COLO668 (cell line): ENCODE data around the gene WDR3.

Experiments
- DNase-seq: peaks from one replicate; lab custom pipeline; 2025; ENCODE audit not compliant: unreplicated experiment; lab: John Stamatoyannopoulos, UW

Gene WDR3

GRCh38 chr1:117942293-117942692 is 12.8 kb downstream of the WDR3 start:
- DNase-seq = no peak

- no peak for DNase-seq
Observed at GRCh38 chr1:117952386-117952785, 22.8 kb downstream of the WDR3 start.

- no peak for DNase-seq
Observed at GRCh38 chr1:117959364-117959763, 29.8 kb downstream of the WDR3 start.

DNA sequence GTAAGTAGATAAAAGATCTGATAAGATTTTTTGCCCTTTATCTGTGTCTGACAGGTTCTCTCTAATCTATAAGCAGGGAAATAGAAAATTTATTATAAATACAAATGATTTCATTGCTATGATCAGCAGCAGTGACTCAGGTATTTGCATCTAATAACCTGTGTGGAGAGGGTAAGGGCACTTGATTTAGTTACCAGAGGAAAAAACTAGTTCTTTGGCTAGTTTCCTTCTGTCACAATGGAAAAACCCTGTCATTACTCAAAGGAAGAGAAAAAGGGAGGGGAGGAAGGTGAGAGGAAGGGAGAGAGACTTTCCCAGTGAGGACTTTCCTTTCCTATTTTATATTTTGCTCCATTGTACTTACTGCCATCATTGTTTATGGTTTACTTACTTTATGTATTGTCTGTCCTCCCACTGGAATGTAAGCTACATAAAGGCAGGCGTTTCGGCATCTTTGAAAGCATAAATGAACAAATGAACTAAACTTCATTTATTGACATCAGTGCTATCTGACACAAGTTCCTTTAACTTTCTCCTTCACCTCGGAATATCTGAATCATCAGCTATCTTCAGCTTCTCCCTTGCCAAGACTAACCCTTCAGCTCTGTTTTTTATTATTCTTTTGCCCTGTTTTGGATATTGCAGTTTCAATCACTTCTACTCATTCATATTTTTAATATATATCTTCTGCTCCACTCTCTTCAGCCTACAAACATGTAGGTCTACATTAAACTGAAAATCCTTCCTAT is 34.9 kb downstream of the WDR3 start:
- DNase-seq = no peak

DNA sequence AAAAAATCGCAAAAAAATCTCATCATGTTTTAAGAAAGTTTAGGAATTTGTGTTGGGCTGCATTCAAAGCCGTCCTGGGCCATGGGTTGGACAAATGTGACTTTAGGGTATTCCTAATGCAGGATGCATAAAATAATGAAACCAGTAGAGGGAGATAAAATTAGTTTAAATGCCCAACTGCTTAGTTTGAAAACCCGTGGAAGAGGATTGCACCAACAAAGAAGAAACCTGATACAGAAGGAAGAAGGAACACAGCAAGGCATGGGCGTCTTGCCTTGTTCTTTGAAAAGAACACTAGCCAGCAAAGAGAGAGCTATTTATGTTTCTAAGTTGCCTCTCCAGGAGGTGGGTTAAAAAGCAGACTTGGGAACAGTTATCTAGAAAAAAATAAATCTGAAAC is 37.9 kb downstream of the WDR3 start:
- no peak for DNase-seq

GRCh38 chr1:117967881-117968280 is 38.3 kb downstream of the WDR3 start:
- DNase-seq = no peak

DNA sequence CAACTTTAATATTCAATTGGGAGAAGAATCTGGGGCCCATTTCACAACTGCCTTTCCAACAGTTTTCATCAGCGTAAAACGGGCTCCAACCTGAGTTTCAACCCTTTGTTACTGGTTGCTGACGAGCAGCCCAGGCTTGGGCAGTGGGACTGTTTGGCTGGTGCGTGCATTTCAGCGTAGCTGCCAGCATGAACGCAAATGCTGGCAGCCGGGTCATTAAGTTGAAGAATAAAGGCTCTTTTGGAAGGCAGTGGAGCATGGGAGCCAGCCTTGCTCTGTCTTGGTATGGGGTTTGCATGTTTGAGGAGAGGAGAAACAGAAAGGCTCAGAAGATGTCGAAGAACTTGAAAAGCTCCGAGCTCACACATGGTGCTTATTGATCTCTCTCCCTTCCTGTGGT is 40.7 kb downstream of the WDR3 start:
- DNase-seq = no peak

DNA sequence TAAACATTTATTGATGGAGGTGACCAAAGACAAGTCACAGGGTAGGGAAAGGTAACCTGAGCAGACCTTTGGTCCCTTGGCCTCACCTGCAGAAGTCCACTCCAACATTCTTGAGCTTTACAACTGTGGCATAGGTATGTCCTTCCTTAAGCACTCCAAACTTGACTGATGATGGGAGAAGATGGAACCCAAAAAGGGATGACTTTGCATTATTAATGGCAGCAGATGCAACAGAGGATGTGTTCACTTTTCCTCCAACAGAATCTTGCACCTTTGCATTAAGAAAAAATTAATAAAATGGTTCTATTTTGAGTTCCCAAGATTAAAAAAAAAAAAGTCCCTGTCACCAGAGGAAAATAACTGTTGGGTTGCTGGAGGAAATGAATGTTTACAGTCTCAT is 42.2 kb downstream of the WDR3 start:
- DNase-seq = no peak

DNA sequence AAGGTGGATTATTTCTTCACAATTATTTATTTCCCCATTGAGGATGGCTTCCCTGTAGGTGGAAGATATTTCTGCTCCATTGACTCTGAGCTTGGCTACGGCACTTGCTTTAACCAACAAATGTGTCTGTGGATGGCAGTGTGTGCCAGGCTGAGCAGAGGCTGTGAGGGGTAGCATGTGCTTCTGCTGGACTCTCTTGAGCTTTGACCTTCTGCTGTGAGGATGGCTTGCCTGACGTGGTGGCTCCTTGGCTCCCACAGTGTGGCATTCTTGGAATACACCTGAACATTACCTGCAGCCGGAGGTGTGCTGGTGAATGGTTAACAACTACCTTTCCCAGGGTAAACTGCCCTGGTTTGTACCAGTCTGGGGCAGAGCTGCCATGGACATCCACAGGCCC is 46.8 kb downstream of the WDR3 start:
- no peak for DNase-seq

- no peak for DNase-seq
Observed at GRCh38 chr1:117981455-117982192, 52.1 kb downstream of the WDR3 start.

- DNase-seq = no peak
Observed at GRCh38 chr1:117985239-117985638, 55.7 kb downstream of the WDR3 start.

DNA sequence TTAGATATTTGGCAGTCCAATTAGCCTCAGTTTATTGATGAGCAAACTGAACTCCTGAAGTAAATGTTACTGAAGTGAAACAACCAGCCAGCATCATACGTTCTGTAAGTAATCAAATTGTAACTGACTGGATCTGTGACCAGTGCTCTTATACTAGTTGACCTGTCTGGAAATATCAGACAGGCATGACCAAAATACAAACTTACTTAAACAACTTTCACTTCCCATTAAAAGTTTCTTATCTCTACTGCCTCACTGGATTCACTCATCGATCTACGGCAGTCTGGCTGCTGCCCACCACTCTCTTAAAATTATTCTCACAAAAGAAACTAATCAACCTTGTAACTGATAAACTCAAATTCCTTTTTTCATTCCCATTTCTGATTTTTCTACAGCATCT is 56.4 kb downstream of the WDR3 start:
- no peak for DNase-seq

GRCh38 chr1:118004312-118004711 is 74.8 kb downstream of the WDR3 start:
- DNase-seq = no peak

- no peak for DNase-seq
Observed at GRCh38 chr1:118007391-118007790, 77.9 kb downstream of the WDR3 start.

DNA sequence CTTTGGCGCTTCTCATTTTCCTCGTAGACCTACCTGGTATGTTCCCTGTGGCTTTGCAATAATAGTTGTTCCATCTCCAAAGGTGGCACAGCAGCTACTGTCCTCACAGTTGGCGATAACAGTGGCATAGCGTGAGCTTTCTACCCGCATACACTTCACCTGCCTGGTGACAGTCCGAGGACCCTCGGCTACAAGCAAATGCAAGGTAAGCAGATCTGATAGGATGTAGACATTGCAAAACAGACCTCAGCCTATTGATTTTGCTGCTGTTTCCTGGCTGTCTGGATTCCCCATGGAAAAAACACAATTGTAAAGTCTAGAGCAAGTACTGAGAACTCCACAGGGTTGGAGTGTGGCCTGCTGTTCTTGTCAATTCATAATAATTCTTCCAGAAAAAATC is 78.5 kb downstream of the WDR3 start:
- no peak for DNase-seq

DNA sequence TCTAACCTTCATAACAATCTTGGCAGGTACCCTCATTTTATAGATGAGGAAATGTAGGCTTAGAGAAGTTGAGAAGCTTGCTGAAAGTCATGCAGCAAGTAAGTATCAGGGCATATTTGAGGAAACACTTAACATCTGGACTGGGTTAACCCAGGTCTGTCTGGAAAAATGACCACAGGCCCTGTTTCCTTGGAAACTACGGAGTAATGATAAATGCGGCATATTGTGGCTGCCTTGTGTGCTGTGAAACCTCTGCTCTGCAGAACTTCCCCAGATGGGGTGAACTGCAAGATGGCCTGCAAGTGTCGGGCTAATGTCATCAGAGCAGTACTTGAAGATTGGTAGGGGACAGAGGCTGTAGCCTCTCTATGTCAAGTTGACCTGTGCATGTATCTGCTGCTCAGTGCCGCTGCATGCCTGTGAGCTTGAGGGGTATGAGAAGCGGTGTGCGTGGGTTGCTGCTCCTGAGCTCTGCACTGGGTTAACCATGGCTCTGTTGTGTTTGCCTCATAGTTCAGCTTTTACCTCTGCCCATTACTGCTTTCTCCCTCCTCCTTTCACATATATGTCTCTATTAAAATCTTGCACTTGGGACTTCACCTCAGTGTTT is 83.1 kb downstream of the WDR3 start:
- DNase-seq = no peak

DNA sequence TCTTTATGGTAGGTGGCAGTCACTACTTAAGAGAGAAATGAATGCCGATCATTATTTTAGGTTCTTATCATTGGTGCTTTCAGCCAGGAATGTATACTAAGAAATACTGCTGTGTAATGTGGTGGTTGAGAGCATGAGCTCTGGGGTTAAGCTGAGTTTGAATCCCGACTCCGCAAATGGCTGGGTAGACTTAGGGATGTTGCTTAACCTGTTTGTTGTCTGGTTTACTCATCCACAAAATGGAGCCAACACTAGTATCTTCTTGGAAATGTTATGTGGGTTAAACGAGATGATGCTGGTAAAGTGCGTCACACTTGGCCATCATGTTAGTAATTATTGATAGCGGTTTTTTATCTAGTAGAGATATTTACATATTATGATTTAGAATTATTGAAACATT is 83.8 kb downstream of the WDR3 start:
- no peak for DNase-seq

GRCh38 chr1:118013938-118014337 is 84.4 kb downstream of the WDR3 start:
- DNase-seq = no peak
